Kidney epithelial cell (primary cell): Measurements from ENCODE around the gene ADGRV1. TPM values are rescaled to one million over a fixed set of nuclear protein-coding genes. Genes with fewer than 3 reads are reported as not detected.

Source experiments
- DNase-seq: peaks from one replicate; pipeline ENCODE4 v3.0.0-alpha.2; 2010; ENCODE audit warnings: low read depth
- H3K27me3 ChIP-seq: 2 replicates; pipeline ENCODE4 v1.6.0; 2011; ENCODE audit warnings: low read length; ENCODE audit not compliant: control insufficient read depth, insufficient read depth
- H3K36me3 ChIP-seq: 2 replicates; pipeline ENCODE4 v1.5.1; 2011; ENCODE audit warnings: low read length; ENCODE audit not compliant: control insufficient read depth, insufficient read depth
- H3K4me3 ChIP-seq: 2 replicates; pipeline ENCODE4 v1.5.1; 2011; ENCODE audit warnings: low read depth, mild to moderate bottlenecking, control low read depth, low read length
- CTCF ChIP-seq: IDR thresholded peaks from 2 replicates; pipeline ENCODE4 v1.5.1; 2011; ENCODE audit warnings: mild to moderate bottlenecking, moderate library complexity, low read length, control low read depth, inconsistent platforms; ENCODE audit not compliant: insufficient read depth, poor library complexity, severe bottlenecking
- total RNA-seq: library from RNA; depleted of rRNA; stranded (reverse); fragments of >200 nt; gene quantifications from 2 replicates; pipeline ENCODE4 v1.2.3, GENCODE V29; 2015

Gene ADGRV1
- total RNA-seq, 1 donor from 2014 or later = 3.5 TPM

GRCh38 chr5:90886381-90886780, 327.8 kb downstream of the ADGRV1 start:
- no peak for DNase-seq
- no peaks in the 10 kb centered on the region for H3K36me3 ChIP-seq
- no peak for TF ChIP-seq CTCF
- no peak overlapping the region for H3K4me3 ChIP-seq
- H3K27me3 ChIP-seq = no peaks in the 10 kb centered on the region

GRCh38 chr5:90888511-90889324, 330.1 kb downstream of the ADGRV1 start:
- no peak overlapping the region for H3K4me3 ChIP-seq
- TF ChIP-seq CTCF = no peak
- H3K36me3 ChIP-seq = no peaks in the 10 kb centered on the region
- no peak for DNase-seq
- H3K27me3 ChIP-seq = no peaks in the 10 kb centered on the region

GRCh38 chr5:90889325-90889600, 330.7 kb downstream of the ADGRV1 start:
- Histone ChIP-seq H3K36me3 (no peaks in the 10 kb centered on the region), H3K27me3 (no peaks in the 10 kb centered on the region), H3K4me3 (no peak overlapping the region)
- TF ChIP-seq CTCF = no peak
- DNase-seq = no peak

- DNase-seq = no peak
- H3K36me3 ChIP-seq = no peaks in the 10 kb centered on the region
- TF ChIP-seq CTCF = no peak
- no peak overlapping the region for H3K4me3 ChIP-seq
- H3K27me3 ChIP-seq = no peaks in the 10 kb centered on the region
These were observed 331.6 kb downstream of the ADGRV1 start for GRCh38 chr5:90890180-90890579.

GRCh38 chr5:90894866-90895420, 336.3 kb downstream of the ADGRV1 start:
- Histone ChIP-seq H3K36me3 (no peaks in the 10 kb centered on the region), H3K27me3 (no peaks in the 10 kb centered on the region)

More at GRCh38 chr5:90894866-90895420, 336.3 kb downstream of the ADGRV1 start:
- DNase-seq = no peak
- no peak for TF ChIP-seq CTCF
- no peak overlapping the region for H3K4me3 ChIP-seq
